A673 (cell line): ENCODE measurements around the gene SEZ6L2. TPM values are rescaled to one million over a fixed set of nuclear protein-coding genes. Genes with fewer than 3 reads are reported as not detected.
"Not testable (repeated sequence)": the region's sequence is repeated elsewhere in the genome, so short reads cannot be mapped to it uniquely, and the experiment has no call there.

ENCODE experiments used
- BruUV-seq: library from RNA; stranded (reverse); fragments of 400-500 nt; replicated peaks from 2 replicates; lab custom pipeline; 2021; lab: Mats Ljungman, UMichigan
- CTCF ChIA-PET: fragments of 300-600 bp; sonication (Branson Sonifier 250); formaldehyde crosslinking; loops from one replicate; lab custom pipeline; 2022; ENCODE audit warnings: antibody characterized with exemption; lab: Charles Lee
- POLR2A ChIA-PET: fragments of 300-600 bp; sonication (Branson Sonifier 250); formaldehyde crosslinking; loops from one replicate; lab custom pipeline; 2022; ENCODE audit warnings: antibody characterized with exemption; ENCODE audit not compliant: low non-redundant PET; lab: Charles Lee
- DNase-seq: peaks from one replicate; pipeline ENCODE4 v3.0.0-alpha.2; 2015; ENCODE audit warnings: low spot score
- H3K27ac ChIP-seq: fragments of 200-600 bp; sonication (generic); 2 replicates; pipeline ENCODE4 v1.5.1; 2016; ENCODE audit warnings: mixed run types, low read depth, mild to moderate bottlenecking, mixed read lengths, antibody characterized with exemption, low read length; ENCODE audit not compliant: poor library complexity, severe bottlenecking
- H3K27me3 ChIP-seq: fragments of 200-600 bp; sonication (generic); replicated peaks from 2 replicates; pipeline ENCODE4 v1.6.1; 2017; ENCODE audit warnings: mixed run types, low read depth, mild to moderate bottlenecking, mixed read lengths, antibody characterized with exemption, low read length; ENCODE audit not compliant: insufficient read depth, poor library complexity
- H3K36me3 ChIP-seq: fragments of 200-600 bp; sonication (generic); 2 replicates; pipeline ENCODE4 v1.6.1; 2016; ENCODE audit warnings: mixed run types, mild to moderate bottlenecking, mixed read lengths, antibody characterized with exemption, low read length; ENCODE audit not compliant: insufficient read depth, poor library complexity, severe bottlenecking
- H3K4me1 ChIP-seq: fragments of 200-600 bp; sonication (generic); 2 replicates; pipeline ENCODE4 v1.6.1; 2017; ENCODE audit warnings: mixed run types, mild to moderate bottlenecking, mixed read lengths, antibody characterized with exemption, low read length; ENCODE audit not compliant: insufficient read depth, poor library complexity, severe bottlenecking
- H3K4me3 ChIP-seq: fragments of 200-600 bp; sonication (generic); 2 replicates; pipeline ENCODE4 v1.5.1; 2016; ENCODE audit warnings: low read depth, mixed run types, mild to moderate bottlenecking, mixed read lengths, low read length; ENCODE audit not compliant: poor library complexity, severe bottlenecking
- H3K9me3 ChIP-seq: fragments of 200-600 bp; sonication (generic); 2 replicates; pipeline ENCODE4 v1.6.1; 2016; ENCODE audit warnings: mixed run types, low read depth, mild to moderate bottlenecking, mixed read lengths, antibody characterized with exemption, low read length; ENCODE audit not compliant: poor library complexity, severe bottlenecking
- EZH2 ChIP-seq: fragments of 200-600 bp; sonication (generic); IDR thresholded peaks from 2 replicates; pipeline ENCODE4 v1.6.1; 2017; ENCODE audit warnings: borderline replicate concordance, low read depth, mild to moderate bottlenecking, mixed read lengths, antibody characterized with exemption, low read length; ENCODE audit not compliant: poor library complexity, severe bottlenecking
- intact Hi-C: fragments of 100-400 bp; cut with micrococcal nuclease; formaldehyde crosslinking; loops from one replicate; pipeline ENCODE4 v1.10.0; 2022; ENCODE audit not compliant: unreplicated experiment
- total RNA-seq: library from RNA; stranded (reverse); gene quantifications from 2 replicates; pipeline ENCODE4 v1.2.3, GENCODE V29; 2021
- TF ChIP-seq, protein P1 (sequence below): fragments of 300-800, 200-600 bp; sonication (generic); conservative IDR thresholded peaks from 2 replicates; pipeline ENCODE4 v1.5.1; 2017; ENCODE audit warnings: low read depth, mild to moderate bottlenecking, antibody characterized with exemption, low read length, moderate library complexity, mixed read lengths

Gene SEZ6L2
- total RNA-seq, 1 experiment from 2014 or later: 7.0 TPM

DNA sequence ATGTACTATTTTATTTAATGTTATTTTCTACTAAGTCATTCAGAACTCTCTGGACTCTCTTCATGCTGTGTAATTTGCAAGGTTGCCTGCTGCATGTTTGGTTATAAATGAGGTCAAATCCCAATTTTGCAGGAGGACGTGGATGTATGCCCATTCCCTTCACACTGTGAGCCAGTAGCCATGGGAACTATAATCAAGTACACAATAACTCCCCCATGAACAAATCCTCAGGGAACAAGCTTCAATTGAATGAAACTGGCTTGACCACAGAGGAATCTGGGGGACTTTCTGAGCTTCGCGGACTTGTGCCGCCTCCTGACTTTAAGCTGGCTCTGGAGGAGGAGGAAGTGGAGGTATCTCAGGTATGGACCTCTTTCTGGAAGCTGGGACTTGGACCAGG, 41.3 kb upstream of the SEZ6L2 start:
- no peaks in the 10 kb centered on the region for H3K36me3 ChIP-seq
- H3K9me3 ChIP-seq: no peaks in the 10 kb centered on the region
- H3K27ac ChIP-seq: no peak overlapping the region
- H3K27me3 ChIP-seq: no peaks in the 10 kb centered on the region
- peaks cover 12% of the 10 kb centered on the region for H3K4me1 ChIP-seq
- intact Hi-C loops: no loop called here
- ChIA-PET POLR2A (no interaction called here), CTCF (no interaction called here)
- no TSS peak for BruUV-seq
- no peak overlapping the region for H3K4me3 ChIP-seq
- TF ChIP-seq, protein P1, sequence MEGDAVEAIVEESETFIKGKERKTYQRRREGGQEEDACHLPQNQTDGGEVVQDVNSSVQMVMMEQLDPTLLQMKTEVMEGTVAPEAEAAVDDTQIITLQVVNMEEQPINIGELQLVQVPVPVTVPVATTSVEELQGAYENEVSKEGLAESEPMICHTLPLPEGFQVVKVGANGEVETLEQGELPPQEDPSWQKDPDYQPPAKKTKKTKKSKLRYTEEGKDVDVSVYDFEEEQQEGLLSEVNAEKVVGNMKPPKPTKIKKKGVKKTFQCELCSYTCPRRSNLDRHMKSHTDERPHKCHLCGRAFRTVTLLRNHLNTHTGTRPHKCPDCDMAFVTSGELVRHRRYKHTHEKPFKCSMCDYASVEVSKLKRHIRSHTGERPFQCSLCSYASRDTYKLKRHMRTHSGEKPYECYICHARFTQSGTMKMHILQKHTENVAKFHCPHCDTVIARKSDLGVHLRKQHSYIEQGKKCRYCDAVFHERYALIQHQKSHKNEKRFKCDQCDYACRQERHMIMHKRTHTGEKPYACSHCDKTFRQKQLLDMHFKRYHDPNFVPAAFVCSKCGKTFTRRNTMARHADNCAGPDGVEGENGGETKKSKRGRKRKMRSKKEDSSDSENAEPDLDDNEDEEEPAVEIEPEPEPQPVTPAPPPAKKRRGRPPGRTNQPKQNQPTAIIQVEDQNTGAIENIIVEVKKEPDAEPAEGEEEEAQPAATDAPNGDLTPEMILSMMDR: no peak
- TF ChIP-seq EZH2: no peak
- no peak for DNase-seq

DNA sequence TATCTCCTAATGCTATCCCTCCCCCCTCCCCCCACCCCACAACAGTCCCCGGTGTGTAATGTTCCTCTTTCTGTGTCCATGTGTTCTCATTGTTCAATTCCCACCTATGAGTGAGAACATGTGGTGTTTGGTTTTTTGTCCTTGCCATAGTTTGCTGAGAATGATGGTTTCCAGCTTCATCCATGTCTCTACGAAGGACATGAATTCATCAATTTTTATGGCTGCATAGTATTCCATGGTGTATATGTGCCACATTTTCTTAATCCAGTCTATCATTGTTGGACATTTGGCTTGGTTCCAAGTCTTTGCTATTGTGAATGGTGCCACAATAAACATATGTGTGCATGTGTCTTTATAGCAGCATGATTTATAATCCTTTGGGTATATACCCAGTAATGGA, 32.4 kb upstream of the SEZ6L2 start:
- H3K9me3 ChIP-seq, H3K4me3 ChIP-seq, CTCF ChIA-PET, H3K27me3 ChIP-seq, BruUV-seq, H3K4me1 ChIP-seq, DNase-seq, H3K27ac ChIP-seq, intact Hi-C loops, H3K36me3 ChIP-seq, POLR2A ChIA-PET: not testable (repeated sequence)

DNA sequence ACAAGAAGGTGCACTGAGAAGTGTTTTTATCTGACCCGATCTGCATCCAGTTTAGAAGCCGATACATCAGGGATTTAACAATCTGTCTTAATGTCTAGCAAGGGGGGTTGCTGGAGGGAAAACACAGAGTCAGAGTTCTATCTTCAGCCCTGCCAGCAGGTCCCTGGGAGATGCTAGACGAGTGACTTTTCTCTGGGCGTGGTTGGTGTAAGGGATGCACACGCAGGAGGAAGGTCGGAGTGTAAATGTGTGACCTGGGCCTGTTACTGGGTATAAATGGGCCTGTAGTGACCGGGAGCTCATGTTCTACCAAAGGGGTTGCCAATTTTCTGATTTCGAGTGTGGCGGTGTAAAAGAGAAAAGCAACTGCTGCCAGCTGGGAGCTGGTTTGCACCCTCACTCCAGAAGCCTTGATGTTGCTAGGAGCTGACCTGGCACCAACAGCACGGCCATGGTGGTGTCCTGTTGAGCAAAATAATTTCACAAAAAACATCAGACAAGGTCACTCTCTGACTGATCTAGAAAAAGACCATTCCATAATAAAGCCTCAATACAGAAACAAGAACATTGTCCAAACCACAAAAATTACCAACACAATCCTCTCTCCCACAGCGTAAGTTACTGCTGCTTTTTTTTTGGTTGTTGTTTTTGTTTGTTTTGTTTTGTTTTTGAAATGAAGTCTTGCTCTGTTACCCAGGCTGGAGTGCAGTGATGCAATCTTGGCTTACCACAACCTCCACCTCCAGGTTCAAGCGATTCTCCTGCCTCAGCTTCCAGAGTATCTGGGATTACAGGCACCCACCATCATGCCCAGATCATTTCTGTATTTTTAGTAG, 27.9 kb upstream of the SEZ6L2 start:
- BruUV-seq: no TSS peak
- H3K36me3 ChIP-seq: peaks cover 4% of the 10 kb centered on the region
- no peak for DNase-seq
- intact Hi-C loops: loop anchor here (5.0 kb wide), 1 partner anchor 45 kb away; the partner anchor contains the start of gene TAOK2
- POLR2A ChIA-PET: no interaction called here
- CTCF ChIA-PET: interaction anchor here (1.3 kb wide), 1 partner anchor 34 kb away, joined by 4 read pairs; the partner anchor contains the start of gene TMEM219
- peak overlapping the region; percentile 97 for H3K4me3 ChIP-seq
- TF ChIP-seq, protein P1: no peak
- peaks cover 15% of the 10 kb centered on the region for H3K4me1 ChIP-seq
- H3K9me3 ChIP-seq: no peaks in the 10 kb centered on the region
- no peaks in the 10 kb centered on the region for H3K27me3 ChIP-seq
- no peak overlapping the region for H3K27ac ChIP-seq
